NB4 (cell line): ENCODE data around the gene TRMT44.

ENCODE experiments used
- DNase-seq: peaks from one replicate; pipeline ENCODE4 v3.0.0; 2010; ENCODE audit warnings: low read depth
- H3K4me3 ChIP-seq: one replicate; pipeline ENCODE4 v1.5.1; 2011; ENCODE audit warnings: mild to moderate bottlenecking, low read depth, low read length, moderate library complexity
- MYC ChIP-seq: IDR thresholded peaks from 2 replicates; pipeline ENCODE4 v1.6.1; 2011; ENCODE audit warnings: low read depth, low read length
- POLR2A ChIP-seq: IDR thresholded peaks from 2 replicates; pipeline ENCODE4 v1.6.1; 2011; ENCODE audit warnings: mild to moderate bottlenecking; ENCODE audit not compliant: insufficient read length; ENCODE audit errors: extremely low read depth
- TF ChIP-seq, protein P1 (sequence below): IDR thresholded peaks from 2 replicates; pipeline ENCODE4 v1.6.1; 2011; ENCODE audit warnings: low read depth, low read length
- TF ChIP-seq, protein P2 (sequence below): IDR thresholded peaks from one replicate; pipeline ENCODE4 v1.5.1; 2012; ENCODE audit warnings: low read depth, low read length

TRMT44 gene

DNA sequence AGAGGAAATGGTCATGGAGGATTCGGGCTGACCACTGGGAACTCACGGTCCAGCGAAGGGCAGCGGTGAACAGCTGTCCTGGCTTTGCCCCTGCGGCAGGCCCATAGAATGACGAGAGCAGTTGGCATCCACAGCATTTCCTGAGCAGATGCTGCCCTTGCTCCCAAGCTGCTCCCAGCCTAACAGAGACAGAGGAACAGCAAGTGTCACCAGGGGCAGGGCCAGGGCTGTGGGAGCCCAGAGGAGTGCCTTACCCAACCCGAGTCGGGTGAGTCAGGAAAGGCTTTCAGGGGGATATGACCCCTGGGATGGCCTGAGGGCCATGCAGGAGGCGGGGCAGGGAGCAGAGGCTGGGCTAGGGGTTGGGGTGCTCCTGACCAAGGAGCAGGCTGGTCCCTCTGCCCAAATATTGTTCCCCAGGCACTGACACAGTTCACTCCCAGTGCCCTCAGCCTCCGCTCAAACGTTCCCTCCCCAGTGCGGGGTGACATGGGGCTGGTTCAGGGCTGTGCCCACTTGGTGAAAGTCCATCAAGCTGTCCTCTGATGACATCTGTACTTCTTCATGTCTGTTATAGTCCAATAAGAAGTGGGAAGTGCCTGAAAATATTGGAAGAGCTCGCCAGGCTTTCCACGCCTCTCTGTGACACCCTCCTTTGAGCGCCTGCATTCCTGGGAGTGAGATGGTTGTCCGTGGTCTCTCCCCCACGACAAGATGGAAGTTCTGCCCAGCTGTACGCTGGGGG is 74.9 kb downstream of the TRMT44 start:
- DNase-seq: no peak
- TF ChIP-seq POLR2A (no peak), MYC (no peak)
- TF ChIP-seq, protein P1, sequence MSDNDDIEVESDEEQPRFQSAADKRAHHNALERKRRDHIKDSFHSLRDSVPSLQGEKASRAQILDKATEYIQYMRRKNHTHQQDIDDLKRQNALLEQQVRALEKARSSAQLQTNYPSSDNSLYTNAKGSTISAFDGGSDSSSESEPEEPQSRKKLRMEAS: no peak
- TF ChIP-seq, protein P2, sequence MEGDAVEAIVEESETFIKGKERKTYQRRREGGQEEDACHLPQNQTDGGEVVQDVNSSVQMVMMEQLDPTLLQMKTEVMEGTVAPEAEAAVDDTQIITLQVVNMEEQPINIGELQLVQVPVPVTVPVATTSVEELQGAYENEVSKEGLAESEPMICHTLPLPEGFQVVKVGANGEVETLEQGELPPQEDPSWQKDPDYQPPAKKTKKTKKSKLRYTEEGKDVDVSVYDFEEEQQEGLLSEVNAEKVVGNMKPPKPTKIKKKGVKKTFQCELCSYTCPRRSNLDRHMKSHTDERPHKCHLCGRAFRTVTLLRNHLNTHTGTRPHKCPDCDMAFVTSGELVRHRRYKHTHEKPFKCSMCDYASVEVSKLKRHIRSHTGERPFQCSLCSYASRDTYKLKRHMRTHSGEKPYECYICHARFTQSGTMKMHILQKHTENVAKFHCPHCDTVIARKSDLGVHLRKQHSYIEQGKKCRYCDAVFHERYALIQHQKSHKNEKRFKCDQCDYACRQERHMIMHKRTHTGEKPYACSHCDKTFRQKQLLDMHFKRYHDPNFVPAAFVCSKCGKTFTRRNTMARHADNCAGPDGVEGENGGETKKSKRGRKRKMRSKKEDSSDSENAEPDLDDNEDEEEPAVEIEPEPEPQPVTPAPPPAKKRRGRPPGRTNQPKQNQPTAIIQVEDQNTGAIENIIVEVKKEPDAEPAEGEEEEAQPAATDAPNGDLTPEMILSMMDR: no peak
- H3K4me3 ChIP-seq: no peak overlapping the region

DNA sequence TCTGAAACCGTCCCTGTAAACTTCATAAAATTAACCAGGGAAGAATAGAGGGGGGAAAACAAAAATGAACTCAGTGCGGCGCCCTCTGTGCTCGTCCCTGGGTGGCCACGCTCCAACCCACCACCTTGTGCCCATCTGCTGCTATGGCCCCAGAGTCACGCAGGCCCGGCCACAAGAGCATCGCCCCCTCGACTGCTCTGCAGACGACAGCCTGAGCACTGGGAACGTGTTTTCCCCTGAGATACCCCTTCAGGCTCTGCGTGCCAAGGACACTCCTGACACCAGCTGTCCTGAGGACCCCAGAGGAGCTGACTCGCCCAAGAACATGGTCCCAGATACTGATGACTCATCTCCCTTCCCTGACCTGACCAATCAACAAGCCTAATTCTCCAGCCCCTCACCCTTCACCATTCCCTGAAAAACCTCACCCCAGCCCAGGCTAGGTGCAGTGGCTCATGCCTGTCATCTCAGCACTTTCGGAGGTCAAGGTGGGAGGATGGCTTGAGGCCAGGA is 75.5 kb downstream of the TRMT44 start:
- TF ChIP-seq, protein P2: no peak
- TF ChIP-seq, protein P1: no peak
- TF ChIP-seq POLR2A: no peak
- no peak for TF ChIP-seq MYC
- no peak overlapping the region for H3K4me3 ChIP-seq
- no peak for DNase-seq

DNA sequence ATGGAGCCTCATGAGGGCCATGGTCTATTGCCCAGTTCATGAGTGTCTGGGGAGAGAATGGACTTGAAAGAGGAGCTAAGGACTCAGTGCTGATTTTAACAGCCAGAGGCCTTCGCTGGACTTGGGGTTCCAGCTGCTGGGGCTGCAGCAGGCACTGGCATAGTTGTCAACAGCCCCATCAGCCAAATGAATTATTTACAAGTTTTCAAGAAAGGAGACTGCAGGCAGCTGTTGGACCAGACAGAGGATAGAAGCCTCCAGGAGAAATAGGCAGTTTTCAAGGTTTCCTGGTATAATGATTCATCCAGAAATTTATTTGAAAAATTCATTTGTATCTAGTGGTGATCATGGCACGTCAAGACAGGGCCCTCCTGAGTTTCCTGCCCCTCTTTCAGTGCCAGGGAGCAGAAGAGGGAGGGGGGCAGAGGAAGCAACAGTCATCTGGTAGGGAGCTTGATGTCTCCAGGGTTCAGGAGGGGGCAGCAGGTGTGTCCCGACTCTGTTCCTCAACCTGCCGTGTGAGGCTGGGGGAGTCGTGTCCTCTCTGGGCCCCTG is 76.5 kb downstream of the TRMT44 start:
- no peak for DNase-seq
- TF ChIP-seq, protein P1: no peak
- TF ChIP-seq, protein P2: no peak
- no peak for TF ChIP-seq POLR2A
- no peak for TF ChIP-seq MYC
- H3K4me3 ChIP-seq: no peak overlapping the region

DNA sequence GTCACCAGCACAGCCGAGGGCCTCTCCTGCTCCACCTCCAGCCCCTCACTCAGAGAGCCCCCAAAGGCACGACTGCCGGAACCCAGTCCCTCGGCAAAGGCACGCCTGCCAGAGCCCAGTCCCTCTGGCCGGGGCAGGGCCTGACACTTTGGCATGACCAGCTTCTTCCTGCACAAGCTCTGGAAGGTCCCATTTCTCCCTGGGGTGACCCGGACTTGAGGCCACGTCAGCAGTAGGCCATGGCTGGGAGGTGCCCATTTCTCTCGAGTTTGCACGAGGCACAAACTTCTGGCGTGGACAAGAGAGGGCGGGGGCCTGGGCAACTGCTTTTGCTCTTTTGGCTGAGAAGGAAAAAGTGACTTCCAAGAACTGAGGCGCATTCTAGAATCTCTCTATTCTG is 77.4 kb downstream of the TRMT44 start:
- TF ChIP-seq, protein P1: no peak
- no peak for TF ChIP-seq POLR2A
- TF ChIP-seq, protein P2: no peak
- no peak for TF ChIP-seq MYC
- no peak overlapping the region for H3K4me3 ChIP-seq
- DNase-seq: no peak

DNA sequence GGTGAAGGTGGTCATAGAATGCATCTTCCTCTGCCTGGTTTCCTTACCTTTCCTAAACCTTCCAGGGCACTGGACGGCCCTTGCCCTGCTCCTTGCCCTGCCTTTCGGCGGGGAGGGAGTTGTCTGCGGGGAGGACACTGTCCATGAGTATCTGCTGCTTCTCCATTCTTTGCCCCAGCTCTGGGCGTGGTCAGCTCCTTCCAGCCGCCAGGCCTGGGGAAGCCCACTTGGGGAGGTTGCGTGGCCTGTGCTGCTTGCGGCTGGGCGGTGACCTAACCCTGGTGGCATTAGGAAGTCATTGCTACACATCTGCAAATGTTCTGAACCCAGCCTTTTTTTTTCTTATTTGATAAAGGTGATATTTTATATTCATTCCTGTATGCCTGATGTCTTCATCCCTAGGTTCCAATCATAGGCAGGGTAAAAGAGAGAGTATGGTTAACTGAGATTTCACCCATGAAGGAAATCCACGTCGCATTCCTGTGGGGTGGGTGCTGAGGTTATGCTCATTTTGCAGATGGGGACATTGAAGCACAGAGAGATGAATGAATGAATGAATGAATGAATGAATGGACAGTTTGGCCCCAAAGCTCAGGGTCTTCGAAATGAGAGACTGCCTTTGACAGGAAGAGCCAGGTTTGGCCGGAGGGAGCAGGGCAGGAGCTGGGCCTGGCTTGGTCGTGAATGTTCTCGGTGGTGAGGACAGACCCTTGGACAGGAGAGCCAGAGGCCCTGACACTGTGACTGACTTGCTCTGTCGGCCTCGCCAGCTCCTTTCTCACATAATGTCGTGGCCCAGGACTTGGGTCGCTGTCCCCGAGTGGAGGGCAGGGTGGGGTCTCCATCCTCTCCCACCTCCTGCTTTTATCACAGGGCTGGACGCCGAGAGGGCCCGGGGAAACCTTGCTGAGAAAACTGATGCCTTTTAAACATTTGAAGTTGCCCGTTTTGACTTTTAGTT is 81.9 kb downstream of the TRMT44 start:
- TF ChIP-seq, protein P2: no peak
- TF ChIP-seq, protein P1: no peak
- TF ChIP-seq MYC (no peak), POLR2A (no peak)
- no peak for DNase-seq

More for the DNA sequence above, 81.9 kb downstream of the TRMT44 start:
- H3K4me3 ChIP-seq: no peak overlapping the region
